Upper lobe of left lung (tissue), 6 donors: Measurements from ENCODE around the gene TRIP12. TPM values are rescaled to one million over a fixed set of nuclear protein-coding genes. Genes with fewer than 3 reads are reported as not detected.

Experiments used
- ATAC-seq, 2 donors: fragments of 200-7000 bp; cut with Tn5 transposase; one replicate each; pipeline ENCODE4 v1.9.1; 2022; ENCODE audit warnings: mild to moderate bottlenecking in 2 of 2, moderate library complexity in 2 of 2; ENCODE audit not compliant: low FRiP score in 2 of 2
- DNase-seq, 2 donors: peaks; one replicate each; pipeline ENCODE4 v3.0.0-alpha.2; 2019 to 2020
- H3K27ac ChIP-seq, 4 donors: fragments of 200-600 bp; sonication (generic); one replicate each; pipeline ENCODE4 v1.5.1; 2016 to 2019
- H3K27me3 ChIP-seq, 4 donors: fragments of 200-600 bp; sonication (generic); one replicate each; pipeline ENCODE4 v1.5.1; 2017 to 2019
- H3K36me3 ChIP-seq, 4 donors: fragments of 200-600 bp; sonication (generic); one replicate each; pipeline ENCODE4 v1.5.1; 2016 to 2019
- H3K4me1 ChIP-seq, 4 donors: fragments of 200-600 bp; sonication (generic); one replicate each; pipeline ENCODE4 v1.5.1; 2018 to 2019
- H3K4me3 ChIP-seq, 4 donors: fragments of 200-600 bp; sonication (generic); one replicate each; pipeline ENCODE4 v1.5.1; 2017 to 2019; ENCODE audit warnings: mild to moderate bottlenecking in 2 of 4, moderate library complexity in 1 of 4
- H3K9me3 ChIP-seq, 4 donors: fragments of 200-600 bp; sonication (generic); one replicate each; pipeline ENCODE4 v1.5.1; 2018 to 2019
- EP300 ChIP-seq, 4 donors: sonication (generic); formaldehyde crosslinking; IDR thresholded peaks; one replicate each; pipeline ENCODE4 v1.5.1; 2017; ENCODE audit warnings: antibody characterized with exemption in 4 of 4, control low read depth in 2 of 4
- POLR2A ChIP-seq, 4 donors: fragments of 450-650 bp; IDR thresholded peaks; one replicate each; pipeline ENCODE4 v1.5.1; 2016 to 2017; ENCODE audit warnings: antibody characterized with exemption in 4 of 4, mild to moderate bottlenecking in 2 of 4
- POLR2AphosphoS5 ChIP-seq, 2 donors: sonication (generic); formaldehyde crosslinking; IDR thresholded peaks; one replicate each; pipeline ENCODE4 v1.5.1; 2017; ENCODE audit warnings: antibody characterized with exemption in 2 of 2
- WGBS, 2 donors: methylation state at CpG; one replicate each; pipeline ENCODE4 v1.1.5; 2017 to 2018; 5-methylcytosine and 5-hydroxymethylcytosine counted together
- total RNA-seq, 6 donors: library from RNA; depleted of rRNA in 4 of 6; stranded (reverse); fragments of >200 nt in 4 of 6; gene quantifications; one replicate each; pipeline versions ENCODE4 v1.1.0 to v1.2.1, GENCODE V29; 2016 to 2021
- TF ChIP-seq, protein P1 (sequence below), 6 experiments: fragments of 450-650 bp in 4 of 6; fragments of 200-600 bp in 2 of 6; sonication (generic) in 2 of 6; IDR thresholded peaks; one replicate each; pipeline ENCODE4 v1.5.1; 2016 to 2019; ENCODE audit warnings: antibody characterized with exemption in 6 of 6
- donor health status: DM: no; HTN: no; CAD: no; lungs with moderate emphysema.
- donor health status: DM: no; HTN: yes; CAD: no; lungs with severe emphysema.

TRIP12 gene
- total RNA-seq, 6 donors from 2014 or later = 164 to 202 (median 180) TPM

DNA sequence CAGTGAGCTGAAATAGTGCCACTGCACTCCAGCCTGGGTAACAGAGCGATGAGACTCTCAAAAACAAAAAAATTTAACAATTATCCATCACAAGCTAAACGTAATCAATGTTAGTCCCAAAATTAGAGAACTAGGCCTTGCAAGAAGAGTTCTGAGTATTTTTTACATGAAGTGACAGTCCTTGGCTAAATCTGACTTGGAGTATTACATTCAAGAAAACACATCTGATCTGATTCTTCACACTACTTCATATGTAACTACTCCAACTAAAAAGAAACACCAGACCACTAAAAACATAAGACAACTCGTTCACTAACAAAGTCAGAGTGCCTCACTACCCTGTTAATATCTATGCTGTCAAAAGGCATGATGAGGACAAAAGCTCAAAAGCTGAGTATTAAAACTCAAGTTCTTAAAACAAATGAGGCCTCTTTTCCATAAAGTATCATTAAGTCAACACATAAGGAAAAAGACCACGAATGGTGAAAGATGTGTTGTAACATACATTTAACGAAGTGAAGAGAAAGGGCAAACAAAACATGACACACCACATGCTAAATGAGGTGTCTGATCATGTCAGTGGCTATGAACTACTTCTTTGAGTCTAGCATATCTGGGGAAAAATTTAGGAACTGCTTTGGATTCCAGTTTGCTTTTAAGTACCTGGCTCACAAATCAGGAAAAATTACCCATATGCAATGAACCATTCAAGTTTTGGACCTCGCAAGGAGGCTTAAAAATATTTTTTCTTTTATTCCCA, 42.4 kb downstream of the TRIP12 start:
- Histone ChIP-seq H3K36me3 (peaks cover 6 to 43% (median 25%) of the 10 kb centered on the region in 4 donors), H3K27ac (no peak overlapping the region), H3K4me3 (no peak overlapping the region), H3K9me3 (no peaks in the 10 kb centered on the region), H3K27me3 (no peaks in the 10 kb centered on the region), H3K4me1 (peaks cover 0 to 5% (median 0%) of the 10 kb centered on the region in 4 donors)
- WGBS, 2 donors = 79 to 80% methylated on average over 6 of the region's 6 CpGs
- ATAC-seq (no peak), DNase-seq (no peak)
- TF ChIP-seq POLR2AphosphoS5 (IDR thresholded peaks at IDR 0.05) (no peak), EP300 (IDR thresholded peaks at IDR 0.05) (no peak), POLR2A (IDR thresholded peaks at IDR 0.05) (no peak)
- TF ChIP-seq, protein P1, sequence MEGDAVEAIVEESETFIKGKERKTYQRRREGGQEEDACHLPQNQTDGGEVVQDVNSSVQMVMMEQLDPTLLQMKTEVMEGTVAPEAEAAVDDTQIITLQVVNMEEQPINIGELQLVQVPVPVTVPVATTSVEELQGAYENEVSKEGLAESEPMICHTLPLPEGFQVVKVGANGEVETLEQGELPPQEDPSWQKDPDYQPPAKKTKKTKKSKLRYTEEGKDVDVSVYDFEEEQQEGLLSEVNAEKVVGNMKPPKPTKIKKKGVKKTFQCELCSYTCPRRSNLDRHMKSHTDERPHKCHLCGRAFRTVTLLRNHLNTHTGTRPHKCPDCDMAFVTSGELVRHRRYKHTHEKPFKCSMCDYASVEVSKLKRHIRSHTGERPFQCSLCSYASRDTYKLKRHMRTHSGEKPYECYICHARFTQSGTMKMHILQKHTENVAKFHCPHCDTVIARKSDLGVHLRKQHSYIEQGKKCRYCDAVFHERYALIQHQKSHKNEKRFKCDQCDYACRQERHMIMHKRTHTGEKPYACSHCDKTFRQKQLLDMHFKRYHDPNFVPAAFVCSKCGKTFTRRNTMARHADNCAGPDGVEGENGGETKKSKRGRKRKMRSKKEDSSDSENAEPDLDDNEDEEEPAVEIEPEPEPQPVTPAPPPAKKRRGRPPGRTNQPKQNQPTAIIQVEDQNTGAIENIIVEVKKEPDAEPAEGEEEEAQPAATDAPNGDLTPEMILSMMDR (IDR thresholded peaks at IDR 0.05) = no peak

DNA sequence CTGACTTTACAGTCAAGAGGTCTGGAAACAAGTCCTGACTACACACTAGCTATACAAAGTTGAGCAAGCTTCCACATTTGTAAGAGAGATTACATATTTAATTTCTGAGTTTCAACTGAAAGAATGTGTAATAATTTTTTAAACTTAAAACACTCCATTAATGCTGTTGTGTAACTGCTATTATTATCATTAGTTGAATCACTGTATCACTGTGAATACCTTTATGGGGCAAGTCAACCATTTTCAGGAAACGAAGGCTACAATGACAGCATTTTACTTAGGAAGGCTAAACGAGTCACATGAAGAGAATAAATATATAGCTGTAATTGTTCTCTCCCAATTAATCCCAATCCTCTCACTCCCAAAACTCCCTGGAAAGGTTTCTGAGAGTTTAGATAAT, 46.3 kb downstream of the TRIP12 start:
- peaks cover 6 to 43% (median 25%) of the 10 kb centered on the region in 4 donors for H3K36me3 ChIP-seq
- H3K9me3 ChIP-seq = no peaks in the 10 kb centered on the region
- no peaks in the 10 kb centered on the region for H3K27me3 ChIP-seq
- TF ChIP-seq POLR2AphosphoS5 (IDR thresholded peaks at IDR 0.05) (no peak), EP300 (IDR thresholded peaks at IDR 0.05) (no peak), POLR2A (IDR thresholded peaks at IDR 0.05) (no peak)
- TF ChIP-seq, protein P1 (IDR thresholded peaks at IDR 0.05) = no peak
- no peak for DNase-seq
- H3K4me3 ChIP-seq = no peak overlapping the region
- H3K27ac ChIP-seq = no peak overlapping the region
- peaks cover 0 to 10% (median 8%) of the 10 kb centered on the region in 4 donors for H3K4me1 ChIP-seq
- ATAC-seq = no peak
- WGBS, 2 donors = 81 to 91% methylated on average over 2 of the region's 2 CpGs

DNA sequence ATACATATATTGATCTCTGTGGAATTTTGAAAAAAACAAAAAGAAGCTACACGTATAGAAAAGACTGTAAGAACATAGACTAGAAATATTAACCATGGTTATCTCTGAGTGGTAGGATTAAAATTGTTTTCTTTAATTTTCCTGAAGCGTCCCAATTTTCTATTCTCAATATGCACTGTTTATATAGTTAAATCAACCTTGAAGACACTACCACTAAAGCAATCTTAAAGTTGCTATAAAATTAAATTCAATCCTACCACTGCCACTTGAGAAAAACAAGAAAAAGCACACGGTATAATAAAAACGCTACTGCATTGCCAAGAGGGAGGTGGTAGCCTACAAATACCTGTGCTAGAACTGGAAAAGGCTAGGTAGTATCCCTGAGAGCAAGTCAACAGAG, 47.2 kb downstream of the TRIP12 start:
- 86% methylated on average over 4 of the region's 4 CpGs for WGBS, 2 donors
- peaks cover 0 to 10% (median 8%) of the 10 kb centered on the region in 4 donors for H3K4me1 ChIP-seq
- peaks cover 4 to 36% (median 25%) of the 10 kb centered on the region in 4 donors for H3K36me3 ChIP-seq
- H3K27ac ChIP-seq = no peak overlapping the region
- no peaks in the 10 kb centered on the region for H3K9me3 ChIP-seq
- H3K4me3 ChIP-seq = no peak overlapping the region
- DNase-seq = no peak
- no peaks in the 10 kb centered on the region for H3K27me3 ChIP-seq
- no peak for ATAC-seq
- TF ChIP-seq POLR2AphosphoS5 (IDR thresholded peaks at IDR 0.05) (no peak), POLR2A (IDR thresholded peaks at IDR 0.05) (no peak), EP300 (IDR thresholded peaks at IDR 0.05) (no peak)
- TF ChIP-seq, protein P1 (IDR thresholded peaks at IDR 0.05) = no peak

DNA sequence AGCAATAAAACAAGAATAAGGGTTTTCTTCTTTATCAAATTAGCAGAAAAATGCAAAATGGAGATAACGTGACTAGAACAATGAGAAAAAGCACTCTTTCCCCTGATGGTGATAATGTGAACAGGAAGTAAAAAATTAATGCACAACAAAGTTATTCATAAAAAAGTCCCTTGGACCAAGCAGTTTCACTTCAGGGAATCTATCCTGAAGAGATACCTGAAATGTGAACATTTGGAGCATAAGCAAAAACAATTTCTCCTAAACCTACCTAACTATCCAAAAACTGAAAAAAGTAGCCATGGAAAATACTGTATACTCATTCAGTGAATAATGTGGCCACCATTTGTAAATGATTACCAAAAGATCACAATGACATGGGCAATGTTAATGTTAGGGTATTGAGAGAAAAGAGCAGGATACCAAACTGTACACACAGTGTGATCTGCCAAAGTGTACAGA, 48.7 kb downstream of the TRIP12 start:
- DNase-seq = no peak
- Histone ChIP-seq H3K4me1 (peaks cover 0 to 10% (median 9%) of the 10 kb centered on the region in 4 donors), H3K9me3 (no peaks in the 10 kb centered on the region), H3K36me3 (peaks cover 0 to 25% (median 15%) of the 10 kb centered on the region in 4 donors), H3K27ac (no peak overlapping the region), H3K4me3 (no peak overlapping the region), H3K27me3 (no peaks in the 10 kb centered on the region)
- TF ChIP-seq POLR2AphosphoS5 (IDR thresholded peaks at IDR 0.05) (no peak), POLR2A (IDR thresholded peaks at IDR 0.05) (no peak), EP300 (IDR thresholded peaks at IDR 0.05) (no peak)
- TF ChIP-seq, protein P1 (IDR thresholded peaks at IDR 0.05) = no peak
- ATAC-seq = no peak
- 63 to 72% methylated on average over 1 of the region's 1 CpG for WGBS, 2 donors
